GM19240 (cell line): ENCODE measurements around the gene SIX5.
A peak's percentile ranks its signal among the peaks of the same experiment; 100 is the strongest.
"Not testable (repeated sequence)": the region's sequence is repeated elsewhere in the genome, so short reads cannot be mapped to it uniquely, and the experiment has no call there.

ENCODE experiments used
- DNase-seq: peaks from one replicate; pipeline ENCODE4 v3.0.0; 2011; ENCODE audit warnings: low spot score; ENCODE audit not compliant: insufficient read length

Gene SIX5

DNA sequence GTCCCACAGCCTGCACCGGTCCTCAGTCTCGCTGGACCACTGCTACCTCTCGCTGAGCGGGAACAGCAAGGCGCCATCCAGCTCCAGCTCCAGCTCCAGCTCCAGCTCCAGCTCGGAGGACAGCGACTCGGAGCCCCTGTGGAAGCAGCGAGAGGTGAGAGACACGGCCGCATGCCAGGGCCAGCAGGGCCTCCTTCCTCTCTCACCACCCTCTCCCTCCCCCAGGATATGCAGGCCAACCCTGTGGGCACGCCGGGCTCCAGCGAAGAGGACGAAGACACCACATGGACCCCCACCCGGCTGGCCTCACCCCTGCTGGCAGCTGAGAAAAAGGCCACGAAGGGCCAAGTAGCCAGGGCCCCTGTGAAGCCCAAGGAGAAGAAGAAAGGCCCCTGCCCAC lies 7.3 kb downstream of the SIX5 start:
- DNase-seq, result no peak

DNA sequence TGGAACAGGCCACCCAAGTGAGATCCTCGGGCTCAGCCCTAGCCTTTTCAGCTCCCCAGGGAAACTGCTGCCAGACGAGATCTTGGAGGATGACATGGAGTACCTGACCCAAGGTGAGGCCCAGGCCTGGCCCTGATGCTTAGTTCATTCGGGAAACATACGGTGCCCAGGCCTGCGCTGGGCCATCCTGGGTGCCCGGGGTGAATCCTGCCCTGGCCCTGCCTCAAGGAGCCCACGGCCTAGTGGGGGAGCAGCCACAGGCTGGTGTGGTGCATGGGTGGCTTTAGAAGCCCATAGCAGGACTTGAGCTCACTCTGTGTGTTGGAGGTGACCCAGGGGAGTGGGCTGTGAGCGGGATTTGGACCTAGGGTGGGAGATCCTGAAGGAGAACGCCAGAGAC lies 10.1 kb downstream of the SIX5 start:
- DNase-seq, result no peak

DNA sequence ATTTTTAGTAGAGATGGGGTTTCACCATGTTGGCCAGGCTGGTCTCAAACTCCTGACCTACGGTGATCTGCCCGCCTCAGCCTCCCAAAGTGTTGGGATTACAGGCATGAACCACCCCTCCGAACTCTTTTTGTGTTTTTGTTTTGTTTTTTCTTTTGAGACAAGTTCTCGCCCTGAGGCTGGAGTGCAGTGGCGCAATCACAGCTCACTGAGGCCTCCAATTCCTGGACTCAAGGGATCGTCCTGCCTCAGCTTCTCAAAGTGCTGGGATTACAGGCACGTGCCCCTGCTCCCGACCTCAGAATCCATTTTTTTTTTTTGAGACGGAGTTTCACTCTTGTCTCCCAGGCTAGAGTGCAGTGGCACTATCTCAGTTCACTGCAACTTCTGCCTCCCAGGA lies 11.4 kb downstream of the SIX5 start:
- DNase-seq, result no peak

DNA sequence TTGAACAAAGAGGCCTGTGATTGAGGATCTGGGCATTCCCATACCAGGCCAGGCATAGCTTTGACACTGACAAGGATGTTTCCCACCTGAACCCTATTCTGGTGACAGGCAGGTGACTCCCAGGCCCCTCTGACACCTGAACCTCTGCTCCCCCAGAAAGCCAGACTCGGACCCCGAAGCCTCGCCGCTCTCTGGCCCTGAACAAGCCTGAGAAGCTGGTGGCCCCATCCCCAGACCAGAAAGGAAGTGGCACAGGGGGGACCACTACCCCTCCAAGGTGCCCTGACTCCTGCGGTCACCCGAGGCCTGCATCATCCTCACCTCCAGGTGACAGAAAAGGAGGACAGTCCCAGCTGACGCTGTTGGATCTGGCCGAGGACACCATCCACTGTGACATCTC lies 14.7 kb downstream of the SIX5 start:
- no peak for DNase-seq

GRCh38 chr19:45753548-45753947 lies 15.5 kb downstream of the SIX5 start:
- DNase-seq, result no peak

DNA sequence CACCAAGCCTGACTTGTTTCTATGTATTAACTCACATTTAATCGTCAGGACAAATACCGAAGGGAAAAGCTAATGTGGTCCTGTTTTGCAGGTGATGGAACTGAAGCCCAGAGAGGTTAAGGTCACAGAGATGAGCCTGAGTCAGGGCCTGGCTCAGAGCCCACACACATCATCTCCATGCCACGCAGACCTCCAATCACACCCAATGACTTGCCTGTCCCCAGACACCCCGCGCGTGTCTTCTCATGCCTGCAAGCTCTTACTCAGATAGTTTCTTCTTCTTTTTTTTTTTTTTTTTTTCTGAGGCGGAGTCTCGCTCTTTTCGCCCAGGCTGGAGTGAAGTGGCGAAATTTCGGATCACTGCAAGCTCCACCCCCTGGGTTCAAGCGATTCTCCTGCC lies 16.4 kb downstream of the SIX5 start:
- DNase-seq, result no peak

DNA sequence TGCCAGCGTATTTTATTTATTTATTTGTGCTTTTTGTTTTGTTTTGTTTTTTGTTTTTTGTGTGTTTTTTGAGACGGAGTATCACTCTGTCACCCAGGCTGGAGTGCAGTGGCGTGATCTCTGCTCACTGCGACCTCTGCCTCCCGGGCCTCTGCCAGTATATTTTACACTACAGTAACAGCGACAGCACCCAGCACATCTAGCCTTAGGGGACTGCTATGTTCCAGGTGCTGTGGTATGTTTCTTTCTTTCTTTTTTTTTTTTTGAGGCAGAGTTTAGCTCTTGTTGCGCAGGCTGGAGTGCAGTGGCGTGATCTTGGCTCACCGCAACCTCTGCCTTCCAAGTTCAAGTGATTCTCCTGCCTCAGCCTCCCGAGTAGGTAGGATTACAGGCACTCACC lies 17.6 kb downstream of the SIX5 start:
- not testable (repeated sequence) for DNase-seq

DNA sequence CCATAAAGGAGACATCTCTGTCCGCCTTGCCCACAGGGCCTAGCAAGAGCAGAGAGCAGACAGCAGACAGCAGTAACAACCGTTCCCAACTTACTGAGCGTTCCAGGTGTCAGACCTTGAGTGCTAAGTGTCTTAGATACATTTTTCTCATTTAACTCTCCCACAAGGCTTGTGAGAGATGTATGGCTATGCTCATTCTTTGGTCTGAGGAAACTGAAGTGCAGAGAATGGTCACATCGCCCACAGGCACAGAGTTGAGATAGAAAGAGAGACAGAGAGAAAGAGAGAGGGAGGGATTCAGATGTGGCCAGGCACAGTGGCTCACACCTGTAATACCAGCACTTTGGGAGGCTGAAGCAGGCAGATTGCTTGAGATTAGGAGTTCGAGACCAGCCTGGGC lies 21.5 kb downstream of the SIX5 start:
- no peak for DNase-seq

DNA sequence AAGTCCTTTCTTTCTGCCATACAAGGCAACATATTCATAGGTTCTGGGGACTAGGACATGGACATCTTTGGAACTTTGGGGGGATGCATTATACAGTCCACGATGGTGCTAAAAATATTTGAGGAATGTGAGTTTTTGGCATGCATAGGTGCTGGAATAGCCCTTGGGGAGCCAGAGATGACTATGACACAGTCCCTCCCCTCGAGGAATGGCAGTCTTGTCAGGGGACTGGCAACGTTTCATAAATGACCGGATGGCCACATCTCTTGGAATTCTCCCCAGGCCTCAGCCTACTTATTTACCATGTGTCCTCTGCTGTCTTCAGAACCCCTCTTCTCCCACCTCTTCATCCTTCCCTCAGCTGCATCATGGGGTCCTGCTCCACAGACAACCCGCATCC lies 22.2 kb downstream of the SIX5 start:
- no peak for DNase-seq

DNA sequence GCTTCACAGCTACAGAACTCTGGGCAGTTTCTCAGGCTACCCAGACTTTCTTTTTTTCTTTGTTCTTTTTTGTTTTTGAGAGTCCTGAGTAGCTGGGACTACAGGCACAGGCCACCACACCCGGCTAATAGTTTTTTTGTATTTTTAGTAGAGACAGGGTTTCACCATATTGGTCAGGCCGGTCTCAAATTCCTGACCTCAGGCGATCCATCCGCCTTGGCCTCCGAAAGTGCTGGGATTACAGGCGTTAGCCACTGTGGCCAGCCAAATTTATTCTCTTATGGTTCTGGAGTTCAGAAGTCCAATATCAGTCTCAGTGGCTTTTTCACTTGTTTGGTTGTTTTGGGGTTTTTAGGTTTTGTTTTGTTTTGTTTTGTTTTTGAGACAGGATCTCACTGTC lies 23.4 kb downstream of the SIX5 start:
- no peak for DNase-seq

DNA sequence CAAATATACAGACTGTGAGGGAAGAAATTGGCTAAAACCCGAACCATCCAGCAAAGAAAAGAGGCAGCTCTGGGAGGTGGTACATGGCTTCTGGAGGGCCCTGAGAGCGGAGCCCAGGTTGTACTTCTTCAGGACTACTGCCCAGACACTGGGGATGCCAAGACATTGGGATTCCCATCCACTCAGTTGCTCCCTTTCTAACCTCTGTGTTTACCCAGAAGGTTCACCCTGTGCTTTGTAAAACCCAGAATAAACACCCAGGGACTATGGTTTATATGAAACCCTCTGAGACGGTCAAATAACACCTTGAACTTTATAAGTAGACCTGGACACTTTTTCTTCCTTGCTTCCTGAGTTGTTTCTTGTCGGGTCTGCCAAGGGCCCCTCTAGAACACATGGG lies 26.1 kb downstream of the SIX5 start:
- DNase-seq, result no peak

- no peak for DNase-seq
Measured at GRCh38 chr19:45739498-45740439, 29.3 kb downstream of the SIX5 start.

DNA sequence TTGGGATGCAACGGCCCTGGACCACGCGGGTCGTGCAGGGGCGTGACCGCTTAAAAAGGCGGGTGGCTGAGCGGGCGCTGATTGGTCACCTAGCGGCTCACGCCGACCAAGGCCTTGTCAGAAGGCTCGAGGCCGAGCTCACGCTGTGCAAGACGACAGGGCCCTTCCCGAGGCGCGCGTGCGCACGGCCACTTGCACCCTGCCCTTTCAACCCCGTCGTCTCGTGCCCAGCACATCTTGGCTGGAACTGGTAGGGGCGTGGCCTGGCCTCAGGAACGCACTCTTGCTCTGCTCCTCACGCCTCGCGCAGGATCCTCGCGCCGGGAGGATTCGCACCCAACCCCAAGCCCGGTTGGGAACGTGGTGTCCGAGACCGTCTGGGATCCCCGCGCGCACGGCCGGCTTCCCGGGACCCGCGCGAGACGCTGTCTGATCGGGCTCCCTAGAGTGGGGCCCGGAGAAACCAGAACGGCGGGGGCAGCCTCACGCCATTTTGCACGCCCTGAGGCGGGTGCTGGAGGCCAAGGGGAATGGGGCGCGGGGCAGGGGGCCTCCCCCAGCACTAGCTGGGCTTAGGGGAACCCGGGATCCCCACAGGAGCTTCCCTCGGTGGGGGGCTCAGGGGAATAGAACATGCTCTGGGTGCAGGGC lies 35.8 kb downstream of the SIX5 start, which contains the start of gene MEIOSIN:
Gene MEIOSIN, plus strand, starts transcription at position 280 of the 651 bp plus-strand sequence. CDS start 1,938 bp downstream, outside the sequence.
- no peak for DNase-seq

DNA sequence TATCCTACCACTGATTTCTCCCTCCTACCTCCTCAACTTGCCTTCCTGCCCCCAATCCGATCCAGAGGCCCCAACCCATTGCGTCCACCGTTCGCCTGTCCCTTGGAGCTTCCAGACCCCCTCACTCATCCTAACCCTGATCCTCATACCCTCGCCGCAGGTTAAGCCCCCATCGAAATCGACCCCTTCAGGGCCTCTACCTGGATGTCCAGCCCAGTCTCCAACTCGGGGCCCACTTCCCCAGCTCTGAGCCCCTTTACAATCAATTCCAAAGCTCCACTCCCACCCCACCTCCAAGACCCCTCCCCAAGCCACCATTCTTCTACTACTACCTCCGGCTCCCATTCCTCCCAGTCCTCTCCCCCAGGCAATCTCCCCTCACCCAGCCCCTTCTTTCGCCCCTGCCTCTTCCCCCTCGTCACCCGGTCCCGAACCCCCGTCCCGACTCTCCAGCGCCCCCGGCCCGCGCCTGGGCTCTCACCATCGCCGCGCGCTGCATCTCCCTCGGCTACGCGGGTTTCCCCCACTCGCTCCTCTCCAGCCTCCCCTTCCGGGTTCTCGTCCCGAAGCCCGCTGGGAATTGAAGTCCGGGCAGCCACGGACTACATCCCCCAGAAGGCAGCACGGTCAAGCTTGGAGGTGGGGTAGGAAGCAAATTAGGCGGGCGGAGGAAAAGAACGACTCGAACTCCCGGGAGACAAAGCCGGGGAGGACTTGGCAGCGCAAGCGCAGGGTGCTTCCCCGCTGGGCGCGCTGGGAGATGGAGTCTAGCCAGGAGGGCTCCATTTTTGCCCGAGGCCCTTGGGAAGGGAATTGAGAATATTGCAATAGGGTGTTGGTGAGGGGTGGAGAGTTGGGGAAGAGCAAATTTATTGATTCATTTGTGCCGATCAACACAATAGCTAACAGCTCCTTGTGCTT lies 38.4 kb downstream of the SIX5 start, which contains the start of gene FBXO46:
Gene FBXO46, minus strand, starts transcription at position 529 of the 921 bp plus-strand sequence. CDS start 17,401 bp downstream, outside the sequence.
- DNase-seq, result peak; percentile 95

DNA sequence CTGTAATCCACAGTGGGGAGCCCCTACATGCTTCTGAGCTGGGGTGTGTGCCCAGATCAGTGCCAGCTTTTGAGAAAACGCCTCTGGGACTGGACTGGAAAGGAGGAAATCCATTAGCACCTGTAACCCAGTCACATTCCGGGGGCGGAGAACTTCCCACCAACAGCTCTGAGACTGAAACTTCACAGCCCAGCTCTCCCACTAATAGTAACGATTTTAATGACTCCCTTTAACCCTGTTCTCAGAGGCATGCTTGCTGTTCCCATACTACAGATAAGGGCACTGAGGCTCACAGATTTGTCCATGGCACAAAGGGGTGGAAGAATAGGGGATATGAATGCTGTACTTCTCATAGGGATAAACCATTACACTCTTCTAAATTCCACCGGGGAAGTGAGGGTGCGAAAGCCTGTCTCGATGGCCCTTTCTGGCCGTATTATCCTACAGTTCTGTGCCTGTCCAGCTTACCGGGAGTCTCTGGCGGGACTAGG lies 39.2 kb downstream of the SIX5 start:
- no peak for DNase-seq

GRCh38 chr19:45728683-45729082 lies 40.4 kb downstream of the SIX5 start:
- not testable (repeated sequence) for DNase-seq

- DNase-seq, result not testable (repeated sequence)
Measured at GRCh38 chr19:45720065-45720464, 49.0 kb downstream of the SIX5 start.

DNA sequence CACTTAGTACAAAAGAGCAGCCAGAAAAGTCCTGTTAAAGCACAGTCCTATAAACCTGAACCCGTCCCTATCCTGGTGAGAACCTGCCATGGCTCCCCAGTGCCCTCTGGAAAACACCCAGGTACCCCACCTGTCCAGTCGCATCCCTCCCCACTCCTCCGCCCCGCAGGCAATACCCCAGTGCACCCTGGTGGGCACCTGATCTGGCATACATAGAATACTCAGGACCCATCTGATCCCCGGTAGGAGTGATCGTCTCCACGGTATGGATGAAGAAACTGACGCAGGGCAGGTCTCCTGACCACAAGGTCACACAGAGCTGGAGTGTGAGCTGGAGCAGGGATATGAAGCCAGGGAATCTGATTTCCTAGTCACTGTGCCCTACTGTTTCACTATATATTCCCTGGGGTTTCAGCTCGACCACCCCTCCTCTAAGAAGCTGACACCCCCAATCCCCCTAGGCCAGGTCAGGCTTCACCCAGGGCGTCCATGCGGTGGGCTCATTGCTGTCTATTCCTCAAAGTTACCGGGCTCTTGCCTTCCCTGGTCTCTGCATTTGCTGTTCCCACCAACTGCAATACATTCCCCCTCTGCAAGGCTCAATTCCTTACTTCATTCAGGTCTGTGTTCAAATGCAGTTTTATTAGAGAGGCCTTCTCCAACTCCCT lies 50.9 kb downstream of the SIX5 start:
- DNase-seq, result no peak

DNA sequence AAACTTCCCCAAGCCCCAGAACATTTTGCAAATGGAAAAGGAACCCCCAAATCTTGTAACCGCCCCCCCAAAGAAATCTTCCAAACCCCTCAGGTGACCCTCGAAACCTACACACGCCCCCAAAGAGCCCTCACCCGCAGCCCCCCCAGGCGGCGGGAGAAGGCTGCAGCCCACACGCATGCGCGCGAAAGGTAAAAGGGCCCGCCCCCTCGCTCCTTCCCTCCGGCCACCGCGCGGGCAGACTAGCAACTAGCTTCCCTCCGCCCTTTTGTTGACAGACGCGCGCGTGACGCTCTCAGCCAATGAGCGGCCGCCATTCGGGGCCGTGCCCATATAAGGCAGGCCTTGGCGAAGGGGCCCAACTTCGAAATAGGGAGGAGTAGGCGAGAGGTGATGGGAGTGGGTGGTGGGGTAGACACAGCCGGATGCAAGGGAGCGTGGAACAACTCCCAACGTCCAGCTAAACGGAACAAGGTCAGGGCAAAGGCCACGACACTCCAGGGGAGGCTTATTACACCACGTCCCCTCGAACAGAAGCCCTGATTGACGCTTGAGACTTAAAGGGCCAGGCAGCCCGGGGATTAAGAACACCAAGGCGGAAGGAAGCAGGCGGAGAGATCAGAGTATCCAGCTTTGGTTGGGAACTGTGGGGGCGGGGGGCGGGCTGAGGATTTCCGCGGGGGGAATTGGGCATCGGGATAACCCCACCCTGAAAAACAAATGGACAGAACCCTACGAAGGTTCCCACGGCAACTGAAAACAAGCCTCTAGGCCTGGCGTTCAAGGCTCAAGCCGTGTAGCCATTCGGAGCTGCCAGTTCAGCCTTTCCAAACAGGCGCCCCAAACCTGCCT lies 51.7 kb downstream of the SIX5 start:
- DNase-seq, result peak; percentile 99
